Measurements from ENCODE around the gene DMXL1. TPM values are rescaled to one million over a fixed set of nuclear protein-coding genes. Genes with fewer than 3 reads are reported as not detected.

DMXL1 gene
- total RNA-seq: 45.0 and 46.6 TPM in 2 replicates

GRCh38 chr5:119070828-119071560 lies at the start of gene DMXL1:
TSS of gene DMXL1 (plus strand) at chr5:119071087. CDS start at chr5:119071570, 483 bp downstream.

Other genes with a start within 250 kb of the DMXL1 start
- gene DTWD2, start 82.5 kb upstream of the DMXL1 start, total RNA-seq: 5.9 and 6.4 TPM in 2 replicates

Measured in smooth muscle cell of the umbilical artery (primary cell).